ENCODE measurements around the gene BCR.

The BCR gene

DNA sequence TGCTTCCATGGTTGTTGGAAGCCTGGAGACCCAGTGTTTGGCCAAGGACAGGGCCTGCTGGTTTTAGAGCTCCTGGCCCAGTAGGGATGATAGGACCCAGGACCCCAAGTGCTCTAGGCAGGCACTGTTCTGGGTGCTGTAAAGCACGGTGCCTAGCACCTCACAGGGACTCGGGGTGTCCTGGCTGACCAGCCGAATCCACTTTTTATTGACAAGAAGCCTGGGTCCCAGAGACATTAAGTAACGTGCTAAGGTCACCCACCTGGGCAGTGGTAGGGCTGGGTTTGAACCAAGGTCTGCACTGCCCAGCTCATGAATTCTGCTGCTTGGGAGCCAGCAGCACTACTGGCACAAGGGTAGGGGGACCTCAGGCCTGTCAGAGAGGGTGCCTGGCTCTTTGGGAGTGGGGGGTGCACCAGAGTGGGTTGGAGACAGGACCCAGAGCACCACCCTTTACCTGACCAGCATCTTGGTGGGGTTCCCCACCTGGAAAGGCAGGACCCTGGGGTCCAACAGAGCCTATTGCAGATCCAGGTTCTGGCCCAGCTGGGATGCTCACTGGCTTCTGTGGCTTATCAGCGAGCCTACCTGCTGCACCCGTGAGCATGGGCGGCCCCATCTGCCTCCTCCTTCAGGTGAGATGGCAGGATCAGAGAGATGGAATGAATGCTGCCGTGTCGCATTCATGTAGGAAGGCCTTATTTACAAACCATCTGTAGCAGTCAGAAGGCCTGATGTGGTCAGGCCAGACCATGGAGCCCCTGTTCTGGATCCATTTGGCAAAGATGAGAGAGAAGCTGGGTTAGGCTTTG, 52.0 kb downstream of the BCR start:
- DNase-seq: no peak

GRCh38 chr22:23233084-23233531, 52.8 kb downstream of the BCR start:
- peak; percentile 18 for DNase-seq

- peak; percentile 50 for DNase-seq
Measured at GRCh38 chr22:23233752-23234408, 53.6 kb downstream of the BCR start.

GRCh38 chr22:23234409-23235161, 54.3 kb downstream of the BCR start:
- DNase-seq: no peak

DNA sequence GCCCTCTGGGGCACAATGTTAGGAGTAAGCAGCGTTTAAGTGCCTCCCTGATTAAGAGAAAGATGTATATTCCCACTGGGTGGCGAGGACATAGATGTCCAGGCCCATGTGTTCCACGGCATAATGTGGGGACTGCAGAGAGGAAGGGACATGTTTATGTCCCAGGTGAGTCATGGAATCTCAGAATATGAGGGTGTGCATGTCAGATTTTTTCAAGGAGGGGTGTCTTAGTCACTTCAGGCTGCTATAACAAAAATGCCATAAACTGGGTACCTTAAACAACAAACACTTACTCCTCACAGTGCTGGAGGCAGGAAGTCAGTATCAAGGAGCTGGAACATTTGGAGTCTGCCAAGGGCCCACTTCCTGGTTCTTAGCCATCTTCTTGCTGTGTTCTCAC, 55.1 kb downstream of the BCR start:
- DNase-seq: no peak

DNA sequence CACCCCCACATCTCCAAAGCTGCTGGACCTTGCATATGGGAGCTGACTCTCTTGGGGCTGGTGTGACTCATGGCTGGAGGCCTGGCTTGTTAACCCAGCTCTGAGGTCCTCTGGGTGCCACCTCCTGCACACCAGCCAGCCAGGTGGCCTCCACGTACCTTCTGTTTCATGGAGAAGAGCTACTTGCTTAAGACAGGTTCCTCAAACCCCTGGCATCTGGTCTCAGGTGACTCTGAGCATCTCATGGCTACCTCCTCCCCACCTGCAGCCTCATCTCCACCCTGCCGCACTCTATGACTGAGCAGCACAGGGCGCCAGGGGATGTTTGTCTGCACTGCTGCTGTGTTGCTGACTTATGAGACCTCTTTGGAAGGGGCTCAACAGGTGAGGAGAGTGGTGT, 55.7 kb downstream of the BCR start:
- no peak for DNase-seq

GRCh38 chr22:23236440-23237184, 56.3 kb downstream of the BCR start:
- no peak for DNase-seq

DNA sequence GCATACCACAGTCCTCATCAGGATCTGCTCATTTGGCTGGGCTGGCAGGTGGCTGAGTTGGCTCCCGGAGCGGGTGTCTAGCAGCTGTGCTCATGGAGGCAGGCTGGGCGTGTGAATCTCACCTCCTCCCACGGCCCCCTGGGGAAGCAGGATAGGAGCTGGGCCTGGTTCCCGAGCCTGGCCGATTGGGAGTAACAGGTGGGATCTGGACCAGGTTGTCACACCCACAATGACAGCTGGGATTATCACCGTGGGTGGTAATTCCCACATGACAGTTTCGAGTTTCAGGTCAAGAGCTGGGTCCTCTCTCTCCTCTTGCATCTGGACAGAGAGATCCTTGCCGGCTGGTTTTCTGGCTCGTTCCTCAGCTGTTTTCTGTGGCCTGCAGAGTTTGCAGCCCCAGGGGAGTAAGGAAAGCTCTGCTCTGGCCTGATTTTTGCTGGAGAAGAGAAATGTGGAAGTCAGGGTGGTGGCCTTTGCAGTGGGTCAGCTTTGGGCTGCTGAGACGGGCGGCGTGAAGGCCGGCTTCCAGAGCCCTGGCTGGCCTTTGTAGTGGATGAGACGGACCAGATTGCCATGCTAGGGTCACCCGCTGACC, 57.0 kb downstream of the BCR start:
- DNase-seq: no peak

GRCh38 chr22:23237841-23238240, 57.5 kb downstream of the BCR start:
- DNase-seq: no peak

DNA sequence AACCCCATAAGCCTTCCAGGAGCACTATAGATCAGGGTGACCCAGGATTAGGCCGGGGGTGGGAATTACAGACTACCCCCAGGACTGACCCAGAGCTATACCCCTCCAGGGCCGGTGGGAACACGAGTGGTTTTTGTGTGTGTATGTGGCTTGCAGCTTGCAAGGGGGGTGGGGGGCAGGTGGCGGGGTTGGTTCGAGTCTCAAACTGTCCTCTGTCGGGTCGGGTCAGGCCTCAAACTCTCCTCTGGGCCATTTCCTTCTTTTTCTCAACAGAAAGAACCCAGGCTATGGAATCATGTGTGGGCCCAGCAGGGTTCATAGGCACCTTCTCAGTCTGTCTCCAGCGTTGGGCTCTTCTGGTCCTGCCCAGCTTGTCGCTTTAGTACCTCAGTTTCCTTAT, 58.4 kb downstream of the BCR start:
- no peak for DNase-seq

GRCh38 chr22:23239429-23239828, 59.1 kb downstream of the BCR start:
- DNase-seq: no peak

DNA sequence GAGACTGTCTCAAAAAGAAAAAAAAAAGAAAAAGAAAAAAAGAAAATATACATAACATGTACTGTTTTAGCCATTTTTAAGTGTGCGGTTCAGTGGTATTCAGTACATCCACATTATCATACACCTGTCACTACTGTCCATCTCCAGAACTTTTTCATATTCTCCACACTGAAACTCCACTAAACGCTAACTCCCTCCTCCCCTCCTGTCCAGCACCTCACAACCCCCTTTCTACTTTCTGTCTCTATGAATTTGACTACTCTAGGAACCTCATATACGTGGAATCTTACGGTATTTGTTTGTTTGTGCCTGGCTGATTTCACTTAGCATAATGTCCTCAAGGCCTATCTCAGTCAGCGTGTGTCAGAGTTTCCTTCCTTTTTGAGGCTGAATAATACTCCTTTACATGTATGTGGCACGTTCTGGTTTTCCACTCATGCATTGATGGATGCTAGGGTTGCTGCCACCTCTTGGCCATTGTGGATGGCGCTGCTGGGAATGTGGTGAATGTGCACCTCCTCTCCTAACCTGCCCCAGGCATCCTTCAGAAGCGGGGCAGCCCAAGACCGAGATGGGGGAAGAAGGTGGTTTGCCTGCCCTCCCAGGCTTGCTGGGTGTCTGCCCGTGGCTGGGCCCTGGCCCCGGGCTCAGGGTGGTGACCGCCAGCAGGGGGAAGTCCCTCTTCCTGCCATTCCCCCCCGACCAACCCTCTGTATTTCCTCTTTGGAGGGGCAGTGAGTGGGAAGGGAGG, 60.5 kb downstream of the BCR start:
- DNase-seq: peak; percentile 52

GRCh38 chr22:23241562-23242472, 61.5 kb downstream of the BCR start:
- no peak for DNase-seq

DNA sequence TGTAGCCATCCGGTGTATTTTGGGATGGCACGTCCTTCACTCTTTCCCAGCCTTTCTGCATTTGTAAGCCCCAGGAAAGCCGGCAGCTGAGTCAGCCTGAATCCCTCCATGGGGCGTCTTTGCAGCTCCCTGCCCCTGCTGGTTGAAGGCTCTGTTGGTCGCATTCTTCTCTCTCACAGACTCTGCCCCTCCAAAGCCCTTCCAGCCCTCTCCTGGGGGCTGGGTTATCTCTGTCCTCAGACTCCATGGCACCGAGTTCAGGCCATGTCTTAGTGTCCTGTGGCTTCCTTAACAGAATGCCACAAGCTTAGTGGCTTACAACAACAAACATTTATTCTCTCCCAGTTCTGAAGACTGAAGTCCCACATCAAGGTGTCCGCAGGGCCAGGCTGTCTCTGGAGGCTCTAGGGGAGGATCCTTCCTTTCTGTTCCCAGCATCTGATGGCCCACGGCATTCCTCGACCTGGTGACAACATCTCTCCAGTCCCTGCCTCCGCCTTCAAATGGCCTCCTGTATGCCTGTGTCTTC, 62.2 kb downstream of the BCR start:
- no peak for DNase-seq

DNA sequence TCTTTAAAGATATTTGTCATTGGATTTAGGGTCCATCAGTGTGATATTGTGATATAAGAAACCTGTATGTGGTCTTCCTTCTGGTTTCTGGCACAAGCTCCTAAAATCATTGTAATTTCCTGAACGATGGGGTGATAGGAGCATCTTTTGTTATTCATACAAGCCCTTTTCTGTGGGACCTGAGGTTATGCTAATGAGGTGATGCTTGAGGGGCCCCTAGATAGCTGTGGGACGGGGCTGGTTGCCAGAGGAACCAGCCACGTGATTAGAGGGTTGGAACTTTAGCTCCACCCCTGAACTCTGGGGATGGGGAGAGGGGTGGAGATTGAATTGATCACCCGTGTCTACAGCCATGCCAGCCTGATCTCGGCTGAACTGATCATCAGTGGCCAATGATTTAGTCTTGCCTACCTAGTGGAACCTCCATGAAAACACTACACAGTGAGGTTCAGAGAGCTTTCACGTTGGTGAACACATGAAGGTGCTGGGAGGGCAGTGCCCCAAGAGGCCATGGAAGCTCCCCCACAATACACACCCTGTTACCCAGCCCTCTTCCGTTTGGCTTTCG, 62.8 kb downstream of the BCR start:
- DNase-seq: no peak

- DNase-seq: no peak
Measured at GRCh38 chr22:23243859-23244689, 63.8 kb downstream of the BCR start.

- DNase-seq: no peak
Measured at GRCh38 chr22:23244690-23245044, 64.4 kb downstream of the BCR start.

- peak; percentile 22 for DNase-seq
Measured at GRCh38 chr22:23245045-23245798, 64.9 kb downstream of the BCR start.

DNA sequence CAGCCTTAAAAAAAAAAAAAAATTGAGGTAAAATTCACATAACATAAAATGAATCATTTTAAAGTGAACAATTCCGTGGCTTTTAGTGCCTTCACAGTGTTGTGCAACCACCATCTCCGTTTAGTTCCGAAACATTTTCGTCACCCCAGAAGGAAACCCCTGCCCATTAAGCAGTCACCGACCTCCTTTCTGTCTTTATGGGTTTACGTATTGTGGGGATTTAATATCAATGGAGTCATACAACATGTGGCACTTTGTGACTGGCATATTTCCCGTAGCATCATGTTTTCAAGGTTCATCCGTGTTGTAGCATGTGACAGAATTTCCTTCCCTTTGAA, 65.5 kb downstream of the BCR start:
- peak; percentile 71 for DNase-seq
